ENCODE results near the gene FAM43A.

GRCh38 chr3:194731506-194732073, 45.9 kb downstream of the FAM43A start:
- no peak for TF ChIP-seq CTCF (optimal IDR thresholded peaks at IDR 0.05 in 1 of 3, IDR thresholded peaks at IDR 0.05 in 1 of 3, conservative IDR thresholded peaks at IDR 0.05 in 1 of 3; ENCODE audit: extremely low read depth in 1 of 3, insufficient read depth in 2 of 3, low read length in 3 of 3)
- TF ChIP-seq EZH2 (IDR thresholded peaks at IDR 0.05; ENCODE audit: low read length), result no peak

All from keratinocyte (primary cell).